Small intestine (tissue), 7 donors: ENCODE results near the gene STK10. TPM values are rescaled to one million over a fixed set of nuclear protein-coding genes. Genes with fewer than 3 reads are reported as not detected.

Experiments used
- DNase-seq, 2 donors: peaks; one replicate each; pipeline versions ENCODE4 v3.0.0 to v3.0.0-alpha.2; 2013
- FAIRE-seq: peaks from 2 replicates; lab custom pipeline; 2012; peaks lifted over from hg19 to GRCh38; lab: Jason Lieb, UNC
- H3K27ac ChIP-seq, 3 donors: one replicate each; pipeline ENCODE4 v1.5.1; 2013; ENCODE audit warnings: low read length in 2 of 3, mild to moderate bottlenecking in 2 of 3, control low read depth in 1 of 3, inconsistent platforms in 1 of 3, low read depth in 1 of 3, moderate library complexity in 1 of 3
- H3K27me3 ChIP-seq, 3 donors: one replicate each; pipeline ENCODE4 v1.6.1; 2013; ENCODE audit warnings: low read length in 3 of 3, inconsistent platforms in 1 of 3; ENCODE audit not compliant: control insufficient read depth in 3 of 3, insufficient read depth in 3 of 3
- H3K36me3 ChIP-seq, 3 donors: one replicate each; pipeline ENCODE4 v1.6.1; 2013; ENCODE audit warnings: low read length in 3 of 3, inconsistent platforms in 1 of 3, low read depth in 1 of 3, mild to moderate bottlenecking in 1 of 3, moderate library complexity in 1 of 3; ENCODE audit not compliant: control insufficient read depth in 3 of 3, insufficient read depth in 2 of 3
- H3K4me1 ChIP-seq, 3 donors: one replicate each; pipeline ENCODE4 v1.6.1; 2013; ENCODE audit warnings: low read length in 2 of 3, inconsistent platforms in 1 of 3, low read depth in 1 of 3, mild to moderate bottlenecking in 1 of 3, moderate library complexity in 1 of 3; ENCODE audit not compliant: control insufficient read depth in 3 of 3, insufficient read depth in 2 of 3
- H3K4me3 ChIP-seq, 3 donors: one replicate each; pipeline ENCODE4 v1.5.1; 2013; ENCODE audit warnings: low read length in 3 of 3, control low read depth in 1 of 3, inconsistent platforms in 1 of 3, low read depth in 1 of 3, mild to moderate bottlenecking in 1 of 3, moderate library complexity in 1 of 3
- H3K9me3 ChIP-seq, 2 donors: one replicate each; pipeline ENCODE4 v1.6.1; 2013; ENCODE audit warnings: low read depth in 1 of 2, low read length in 1 of 2; ENCODE audit not compliant: control insufficient read depth in 2 of 2, insufficient read depth in 1 of 2
- WGBS, 3 donors: extraction: QIAGEN DNeasy Blood & Tissue Kit; methylation state at CpG; one replicate each; pipeline ENCODE4 v1.1.7; 2013; 5-methylcytosine and 5-hydroxymethylcytosine counted together
- polyA plus RNA-seq, 4 donors: library from polyadenylated mRNA; stranded (reverse) in 3 of 4; unstranded in 1 of 4; fragments of 200-250 nt in 3 of 4; fragments of 120-200 nt in 1 of 4; gene quantifications; one replicate each; pipeline versions ENCODE4 v1.2.1 to v1.2.3, GENCODE V29; 2013
- donor health status: healthy with polysubstance abuse.
- donor health status: control.
- donor health status: control.
- donor health status: Bipolar disorder and iron deficiency.
- donor health status: healthy.

Gene STK10
- polyA plus RNA-seq, 4 donors, result 7.4 to 10.5 (median 9.1) TPM

- peaks cover 0 to 43% (median 7%) of the 10 kb centered on the region in 3 donors for H3K36me3 ChIP-seq
- FAIRE-seq (no peak), DNase-seq (no peak)
- no peaks in the 10 kb centered on the region for H3K4me1 ChIP-seq
- H3K27me3 ChIP-seq, result no peaks in the 10 kb centered on the region
- no peaks in the 10 kb centered on the region for H3K9me3 ChIP-seq
- WGBS, 3 donors, result 89 to 92% (median 90%) methylated on average over 4 of the region's 4 CpGs
- H3K4me3 ChIP-seq, result no peak overlapping the region
- no peak overlapping the region for H3K27ac ChIP-seq
Measured at GRCh38 chr5:172050080-172050479, 137.9 kb downstream of the STK10 start.

DNA sequence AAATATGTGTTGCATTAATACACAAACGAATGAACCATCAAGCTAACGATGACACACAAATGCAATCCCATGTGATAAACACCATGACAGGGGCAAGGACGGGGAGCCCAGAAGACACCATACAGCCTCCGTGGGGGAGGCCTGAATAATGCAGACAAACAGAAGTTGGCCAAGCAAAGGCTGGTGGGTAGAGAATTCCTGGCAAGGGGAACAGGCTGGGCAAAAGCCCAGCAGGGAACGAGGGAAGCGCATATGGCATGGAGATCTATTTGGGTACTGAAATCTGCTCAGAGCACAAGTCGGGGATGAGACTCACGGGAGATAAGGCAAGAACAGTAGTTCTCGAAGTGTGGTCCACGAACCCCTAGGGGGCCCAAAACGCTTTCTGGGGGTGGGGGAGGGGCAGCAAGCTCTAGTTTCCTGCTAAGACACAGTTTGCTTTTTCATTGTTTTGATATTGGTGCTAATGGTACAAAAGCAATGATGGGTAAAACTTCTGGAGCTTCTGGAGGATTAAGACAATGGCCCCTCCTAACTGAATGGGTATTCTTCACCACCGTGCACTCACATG, 138.7 kb downstream of the STK10 start:
- Histone ChIP-seq H3K27ac (no peak overlapping the region), H3K27me3 (no peaks in the 10 kb centered on the region), H3K4me1 (no peaks in the 10 kb centered on the region), H3K36me3 (peaks cover 3 to 46% (median 7%) of the 10 kb centered on the region in 3 donors), H3K4me3 (no peak overlapping the region), H3K9me3 (no peaks in the 10 kb centered on the region)
- 88 to 93% (median 92%) methylated on average over 12 of the region's 12 CpGs for WGBS, 3 donors
- no peak for FAIRE-seq
- DNase-seq, result no peak

DNA sequence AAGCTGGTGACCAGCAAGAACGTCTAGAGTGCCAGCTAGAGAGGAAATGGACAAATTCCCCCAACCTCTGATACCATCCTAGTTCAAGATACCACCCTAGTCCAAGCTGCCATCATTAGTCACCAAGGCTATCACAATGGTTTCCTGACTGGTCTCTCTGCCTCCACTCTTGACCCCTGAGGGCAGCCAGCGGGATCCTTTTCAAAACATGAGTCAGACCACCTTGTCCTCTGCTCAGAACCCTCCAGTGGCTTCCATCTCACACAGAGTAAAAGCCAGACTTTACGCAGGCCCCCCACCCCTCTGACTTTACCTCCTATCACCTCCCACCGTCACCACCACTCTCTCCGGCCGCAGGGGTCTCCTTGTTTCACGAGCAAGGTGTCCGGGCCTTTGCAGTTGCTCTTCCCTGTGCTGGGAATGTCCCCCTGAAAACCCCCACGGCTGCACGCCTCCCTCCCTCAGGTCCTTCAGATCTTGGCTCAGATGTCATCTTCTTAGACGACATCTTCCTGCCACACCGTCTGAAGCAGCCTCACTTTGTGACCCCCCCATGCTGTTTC, 139.4 kb downstream of the STK10 start:
- 92 to 97% (median 94%) methylated on average over 12 of the region's 12 CpGs for WGBS, 3 donors
- no peak for FAIRE-seq
- peaks cover 3 to 46% (median 7%) of the 10 kb centered on the region in 3 donors for H3K36me3 ChIP-seq

DNA sequence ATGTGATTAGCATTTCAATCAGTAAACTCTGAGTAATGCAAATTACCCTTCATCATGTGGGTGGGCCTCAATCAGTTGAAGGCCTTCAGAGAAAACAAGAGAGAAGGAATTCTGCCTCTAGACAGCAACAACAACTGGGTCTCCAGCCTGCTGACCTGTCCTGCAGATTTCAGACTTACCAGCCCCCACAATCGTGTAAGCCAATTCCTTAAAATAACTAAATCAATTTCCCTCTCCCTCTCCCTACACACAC, 139.9 kb downstream of the STK10 start:
- Histone ChIP-seq H3K9me3 (no peaks in the 10 kb centered on the region), H3K27me3 (no peaks in the 10 kb centered on the region), H3K27ac (no peak overlapping the region), H3K36me3 (peaks cover 3 to 45% (median 7%) of the 10 kb centered on the region in 3 donors), H3K4me3 (no peak overlapping the region), H3K4me1 (no peaks in the 10 kb centered on the region)
- DNase-seq (no peak), FAIRE-seq (no peak)
- 74 to 100% (median 86%) methylated on average over 1 of the region's 1 CpG for WGBS, 3 donors

More for the DNA sequence above, 139.4 kb downstream of the STK10 start:
- Histone ChIP-seq H3K4me3 (no peak overlapping the region), H3K27ac (no peak overlapping the region), H3K9me3 (no peaks in the 10 kb centered on the region), H3K27me3 (no peaks in the 10 kb centered on the region), H3K4me1 (no peaks in the 10 kb centered on the region)
- no peak for DNase-seq

DNA sequence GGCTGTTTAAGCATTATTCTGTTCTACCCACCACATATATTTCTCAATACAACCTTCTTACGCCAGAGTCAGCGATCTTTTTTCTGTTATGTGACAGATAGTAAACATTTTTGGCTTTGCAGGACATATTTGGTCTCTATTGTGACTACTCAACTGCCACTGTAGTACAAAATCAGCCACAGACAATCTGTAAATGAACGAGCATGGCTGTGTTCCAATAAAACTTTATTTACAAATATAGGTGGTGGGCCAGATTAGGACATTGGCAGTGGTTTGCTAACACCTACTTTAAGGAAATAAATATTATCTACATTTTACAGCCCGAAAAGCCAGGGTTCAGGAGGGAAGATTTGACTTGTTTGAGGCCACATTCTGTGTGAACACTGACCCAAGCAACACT, 141.4 kb downstream of the STK10 start:
- DNase-seq (no peak), FAIRE-seq (no peak)
- WGBS, 3 donors, result 90 to 95% (median 91%) methylated on average over 4 of the region's 4 CpGs
- H3K27ac ChIP-seq, result no peak overlapping the region
- H3K4me3 ChIP-seq, result no peak overlapping the region
- no peaks in the 10 kb centered on the region for H3K27me3 ChIP-seq
- peaks cover 3 to 31% (median 3%) of the 10 kb centered on the region in 3 donors for H3K36me3 ChIP-seq
- H3K9me3 ChIP-seq, result no peaks in the 10 kb centered on the region
- no peaks in the 10 kb centered on the region for H3K4me1 ChIP-seq

- WGBS, 3 donors, result 82 to 87% (median 87%) methylated on average over 7 of the region's 7 CpGs
Measured at GRCh38 chr5:172045315-172045632, 142.8 kb downstream of the STK10 start.

DNA sequence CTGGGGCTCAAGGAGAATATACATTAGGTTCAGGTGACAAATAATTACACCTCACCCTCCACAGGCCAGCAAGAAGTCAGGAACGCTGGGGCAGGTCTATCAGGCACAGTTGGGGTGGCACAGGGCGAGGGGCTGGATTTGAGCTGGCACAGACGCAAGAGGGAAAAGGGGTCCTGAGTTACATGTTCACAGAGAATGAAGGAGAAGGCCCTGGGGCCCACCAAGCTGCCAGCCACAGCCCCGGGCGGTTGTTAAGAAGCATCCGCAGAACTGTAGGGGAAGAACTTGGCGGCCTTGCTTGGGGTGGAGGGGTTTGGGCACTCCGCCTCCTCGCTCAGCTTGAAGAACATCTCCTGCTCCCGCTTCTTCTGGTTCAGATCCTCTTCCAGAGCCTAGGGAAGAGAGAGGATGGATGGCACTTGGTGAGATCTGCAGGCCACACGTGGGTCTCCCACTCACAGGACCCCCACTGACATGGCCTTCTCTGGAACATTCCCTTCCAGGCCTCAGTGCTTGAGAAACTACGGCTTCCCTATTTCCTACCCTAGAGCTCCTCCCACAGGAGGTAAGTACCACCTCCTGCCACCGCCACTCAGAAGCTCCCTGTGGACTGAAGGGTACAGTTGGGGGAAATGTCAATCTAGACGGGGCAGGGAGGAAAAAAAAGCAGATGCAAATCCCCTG, 143.3 kb downstream of the STK10 start:
- FAIRE-seq (no peak), DNase-seq (no peak)
- peaks cover 3 to 24% (median 3%) of the 10 kb centered on the region in 3 donors for H3K36me3 ChIP-seq
- H3K4me1 ChIP-seq, result no peaks in the 10 kb centered on the region
- no peak overlapping the region for H3K27ac ChIP-seq
- no peaks in the 10 kb centered on the region for H3K9me3 ChIP-seq
- 89 to 97% (median 93%) methylated on average over 14 of the region's 14 CpGs for WGBS, 3 donors
- H3K4me3 ChIP-seq, result no peak overlapping the region
- H3K27me3 ChIP-seq, result no peaks in the 10 kb centered on the region

More at GRCh38 chr5:172045315-172045632, 142.8 kb downstream of the STK10 start:
- H3K27me3 ChIP-seq, result no peaks in the 10 kb centered on the region
- no peak overlapping the region for H3K4me3 ChIP-seq
- DNase-seq (no peak), FAIRE-seq (no peak)
- no peaks in the 10 kb centered on the region for H3K9me3 ChIP-seq
- H3K36me3 ChIP-seq, result peaks cover 3 to 26% (median 3%) of the 10 kb centered on the region in 3 donors
- no peaks in the 10 kb centered on the region for H3K4me1 ChIP-seq
- H3K27ac ChIP-seq, result no peak overlapping the region

DNA sequence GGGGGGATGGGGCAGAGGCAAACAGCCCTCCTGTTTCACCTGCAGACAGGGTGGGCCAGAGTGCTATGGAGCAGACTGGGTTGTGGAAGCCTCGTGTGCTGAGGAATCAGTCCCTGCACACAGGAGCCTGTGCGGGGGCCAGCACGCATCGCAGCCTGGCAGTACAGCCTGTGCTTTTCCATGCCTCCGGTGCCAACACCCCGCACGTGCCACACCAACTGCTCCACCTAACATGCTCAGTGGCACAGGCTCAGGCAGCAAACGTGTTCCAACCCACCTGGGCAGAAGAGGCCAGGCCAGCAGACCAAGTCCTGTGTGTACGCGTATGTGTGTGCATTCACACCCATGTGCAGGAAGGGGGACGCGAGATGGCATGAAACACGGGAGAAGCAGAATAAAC, 144.2 kb downstream of the STK10 start:
- FAIRE-seq, result no peak
- Histone ChIP-seq H3K27ac (no peak overlapping the region), H3K9me3 (no peaks in the 10 kb centered on the region), H3K27me3 (no peaks in the 10 kb centered on the region), H3K36me3 (peaks cover 3 to 19% (median 3%) of the 10 kb centered on the region in 3 donors), H3K4me3 (no peak overlapping the region), H3K4me1 (no peaks in the 10 kb centered on the region)
- 87 to 95% (median 94%) methylated on average over 13 of the region's 13 CpGs for WGBS, 3 donors
- DNase-seq, result no peak
